ENCODE data around the gene LATS1. TPM values are rescaled to one million over a fixed set of nuclear protein-coding genes. Genes with fewer than 3 reads are reported as not detected.
"Not testable (repeated sequence)": the region's sequence is repeated elsewhere in the genome, so short reads cannot be mapped to it uniquely, and the experiment has no call there.

The LATS1 gene
- total RNA-seq, 1 experiment from 2014 or later: 39.6 TPM

GRCh38 chr6:149683256-149683859, 34.5 kb downstream of the LATS1 start:
- Histone ChIP-seq H3K27ac (ENCODE audit: low read depth, low read length, poor library complexity, severe bottlenecking) (no peak overlapping the region), H3K27me3 (replicated peaks; ENCODE audit: insufficient read depth, low read depth, low read length, poor library complexity) (no peaks in the 10 kb centered on the region), H3K4me1 (ENCODE audit: insufficient read depth, low read length, poor library complexity, severe bottlenecking) (no peaks in the 10 kb centered on the region), H3K36me3 (ENCODE audit: insufficient read depth, low read length, poor library complexity, severe bottlenecking) (peaks cover 27% of the 10 kb centered on the region), H3K9me3 (ENCODE audit: low read depth, low read length, poor library complexity, severe bottlenecking) (no peaks in the 10 kb centered on the region), H3K4me3 (ENCODE audit: low read depth, low read length, poor library complexity, severe bottlenecking) (no peak overlapping the region)
- TSS peak; percentile 21 for BruUV-seq (replicated peaks)
- ChIA-PET CTCF (no interaction called here), POLR2A (ENCODE audit: low non-redundant PET) (no interaction called here)
- DNase-seq (ENCODE audit: low spot score): no peak
- intact Hi-C loops (cut with micrococcal nuclease; ENCODE audit: unreplicated experiment): no loop called here
- TF ChIP-seq, protein P1, sequence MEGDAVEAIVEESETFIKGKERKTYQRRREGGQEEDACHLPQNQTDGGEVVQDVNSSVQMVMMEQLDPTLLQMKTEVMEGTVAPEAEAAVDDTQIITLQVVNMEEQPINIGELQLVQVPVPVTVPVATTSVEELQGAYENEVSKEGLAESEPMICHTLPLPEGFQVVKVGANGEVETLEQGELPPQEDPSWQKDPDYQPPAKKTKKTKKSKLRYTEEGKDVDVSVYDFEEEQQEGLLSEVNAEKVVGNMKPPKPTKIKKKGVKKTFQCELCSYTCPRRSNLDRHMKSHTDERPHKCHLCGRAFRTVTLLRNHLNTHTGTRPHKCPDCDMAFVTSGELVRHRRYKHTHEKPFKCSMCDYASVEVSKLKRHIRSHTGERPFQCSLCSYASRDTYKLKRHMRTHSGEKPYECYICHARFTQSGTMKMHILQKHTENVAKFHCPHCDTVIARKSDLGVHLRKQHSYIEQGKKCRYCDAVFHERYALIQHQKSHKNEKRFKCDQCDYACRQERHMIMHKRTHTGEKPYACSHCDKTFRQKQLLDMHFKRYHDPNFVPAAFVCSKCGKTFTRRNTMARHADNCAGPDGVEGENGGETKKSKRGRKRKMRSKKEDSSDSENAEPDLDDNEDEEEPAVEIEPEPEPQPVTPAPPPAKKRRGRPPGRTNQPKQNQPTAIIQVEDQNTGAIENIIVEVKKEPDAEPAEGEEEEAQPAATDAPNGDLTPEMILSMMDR (conservative IDR thresholded peaks at IDR 0.05; ENCODE audit: low read depth, low read length): no peak
- no peak for TF ChIP-seq EZH2 (IDR thresholded peaks at IDR 0.05; ENCODE audit: borderline replicate concordance, low read depth, low read length, poor library complexity, severe bottlenecking)

- peaks cover 31% of the 10 kb centered on the region for H3K36me3 ChIP-seq (ENCODE audit: insufficient read depth, low read length, poor library complexity, severe bottlenecking)
- H3K27me3 ChIP-seq (replicated peaks; ENCODE audit: insufficient read depth, low read depth, low read length, poor library complexity); intact Hi-C loops (cut with micrococcal nuclease; ENCODE audit: unreplicated experiment); DNase-seq (ENCODE audit: low spot score); H3K9me3 ChIP-seq (ENCODE audit: low read depth, low read length, poor library complexity, severe bottlenecking); BruUV-seq (replicated peaks); CTCF ChIA-PET; POLR2A ChIA-PET (ENCODE audit: low non-redundant PET); H3K27ac ChIP-seq (ENCODE audit: low read depth, low read length, poor library complexity, severe bottlenecking); H3K4me3 ChIP-seq (ENCODE audit: low read depth, low read length, poor library complexity, severe bottlenecking); H3K4me1 ChIP-seq (ENCODE audit: insufficient read depth, low read length, poor library complexity, severe bottlenecking): not testable (repeated sequence)
These were observed 36.1 kb downstream of the LATS1 start for GRCh38 chr6:149681845-149682244.

DNA sequence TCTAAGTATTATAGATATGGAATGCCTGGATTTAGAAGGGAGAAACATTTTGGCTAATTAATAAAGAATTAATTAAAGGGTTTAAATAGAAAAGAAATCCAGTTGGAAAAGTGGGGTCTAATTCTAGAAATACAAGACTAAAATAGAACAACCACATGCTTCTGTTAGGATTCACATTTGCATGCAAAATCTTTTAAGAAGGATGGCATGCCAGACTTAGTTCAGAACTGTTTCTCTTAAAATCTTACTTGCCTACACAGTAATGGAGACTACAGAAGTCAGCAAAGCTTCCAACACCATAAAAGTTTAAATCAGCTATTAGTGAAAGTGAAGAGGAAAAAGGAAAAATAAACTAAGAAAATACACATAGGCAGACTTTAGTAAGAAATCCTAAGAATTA, 36.7 kb downstream of the LATS1 start:
- ChIA-PET CTCF (no interaction called here), POLR2A (ENCODE audit: low non-redundant PET) (no interaction called here)
- DNase-seq (ENCODE audit: low spot score): no peak
- no peaks in the 10 kb centered on the region for H3K9me3 ChIP-seq (ENCODE audit: low read depth, low read length, poor library complexity, severe bottlenecking)
- no peak overlapping the region for H3K4me3 ChIP-seq (ENCODE audit: low read depth, low read length, poor library complexity, severe bottlenecking)
- intact Hi-C loops (cut with micrococcal nuclease; ENCODE audit: unreplicated experiment): no loop called here
- H3K36me3 ChIP-seq (ENCODE audit: insufficient read depth, low read length, poor library complexity, severe bottlenecking): peaks cover 37% of the 10 kb centered on the region
- H3K4me1 ChIP-seq (ENCODE audit: insufficient read depth, low read length, poor library complexity, severe bottlenecking): no peaks in the 10 kb centered on the region
- BruUV-seq (replicated peaks): no TSS peak
- no peak for TF ChIP-seq EZH2 (IDR thresholded peaks at IDR 0.05; ENCODE audit: borderline replicate concordance, low read depth, low read length, poor library complexity, severe bottlenecking)
- TF ChIP-seq, protein P1 (conservative IDR thresholded peaks at IDR 0.05; ENCODE audit: low read depth, low read length): no peak
- H3K27me3 ChIP-seq (replicated peaks; ENCODE audit: insufficient read depth, low read depth, low read length, poor library complexity): no peaks in the 10 kb centered on the region
- H3K27ac ChIP-seq (ENCODE audit: low read depth, low read length, poor library complexity, severe bottlenecking): peak overlapping the region; percentile 14

GRCh38 chr6:149680503-149680902, 37.4 kb downstream of the LATS1 start:
- intact Hi-C loops (cut with micrococcal nuclease; ENCODE audit: unreplicated experiment): no loop called here
- no peak for DNase-seq (ENCODE audit: low spot score)
- no peak overlapping the region for H3K4me3 ChIP-seq (ENCODE audit: low read depth, low read length, poor library complexity, severe bottlenecking)
- CTCF ChIA-PET: no interaction called here
- peaks cover 42% of the 10 kb centered on the region for H3K36me3 ChIP-seq (ENCODE audit: insufficient read depth, low read length, poor library complexity, severe bottlenecking)
- POLR2A ChIA-PET (ENCODE audit: low non-redundant PET): no interaction called here
- no peaks in the 10 kb centered on the region for H3K9me3 ChIP-seq (ENCODE audit: low read depth, low read length, poor library complexity, severe bottlenecking)
- TF ChIP-seq, protein P1 (conservative IDR thresholded peaks at IDR 0.05; ENCODE audit: low read depth, low read length): no peak
- TF ChIP-seq EZH2 (IDR thresholded peaks at IDR 0.05; ENCODE audit: borderline replicate concordance, low read depth, low read length, poor library complexity, severe bottlenecking): no peak
- H3K4me1 ChIP-seq (ENCODE audit: insufficient read depth, low read length, poor library complexity, severe bottlenecking): no peaks in the 10 kb centered on the region
- BruUV-seq (replicated peaks): no TSS peak
- H3K27me3 ChIP-seq (replicated peaks; ENCODE audit: insufficient read depth, low read depth, low read length, poor library complexity): no peaks in the 10 kb centered on the region
- no peak overlapping the region for H3K27ac ChIP-seq (ENCODE audit: low read depth, low read length, poor library complexity, severe bottlenecking)

- CTCF ChIA-PET; intact Hi-C loops (cut with micrococcal nuclease; ENCODE audit: unreplicated experiment): not testable (repeated sequence)
These were observed 45.6 kb downstream of the LATS1 start for GRCh38 chr6:149672265-149672664.

More at GRCh38 chr6:149672265-149672664, 45.6 kb downstream of the LATS1 start:
- DNase-seq (ENCODE audit: low spot score); H3K9me3 ChIP-seq (ENCODE audit: low read depth, low read length, poor library complexity, severe bottlenecking); H3K27me3 ChIP-seq (replicated peaks; ENCODE audit: insufficient read depth, low read depth, low read length, poor library complexity); H3K4me1 ChIP-seq (ENCODE audit: insufficient read depth, low read length, poor library complexity, severe bottlenecking); H3K27ac ChIP-seq (ENCODE audit: low read depth, low read length, poor library complexity, severe bottlenecking); H3K4me3 ChIP-seq (ENCODE audit: low read depth, low read length, poor library complexity, severe bottlenecking); POLR2A ChIA-PET (ENCODE audit: low non-redundant PET); BruUV-seq (replicated peaks): not testable (repeated sequence)
- H3K36me3 ChIP-seq (ENCODE audit: insufficient read depth, low read length, poor library complexity, severe bottlenecking): peaks cover 50% of the 10 kb centered on the region

All from A673 (cell line).